Karpas-422 (cell line): ENCODE results near the gene KRT5. TPM values are rescaled to one million over a fixed set of nuclear protein-coding genes. Genes with fewer than 3 reads are reported as not detected.

Source experiments
- DNase-seq: peaks from one replicate; pipeline ENCODE4 v3.0.0-alpha.2; 2015
- H2AFZ ChIP-seq: fragments of 200-600 bp; sonication (generic); 2 replicates; pipeline ENCODE4 v1.6.1; 2014; ENCODE audit warnings: antibody characterized with exemption, low read length, mixed read lengths
- H3K27ac ChIP-seq: fragments of 200-600 bp; sonication (generic); 2 replicates; pipeline ENCODE4 v1.5.1; 2014; ENCODE audit warnings: mild to moderate bottlenecking, low read length, moderate library complexity
- H3K27me3 ChIP-seq: fragments of 200-600 bp; sonication (generic); 2 replicates; pipeline ENCODE4 v1.6.1; 2014; ENCODE audit warnings: low read length, mixed read lengths
- H3K36me3 ChIP-seq: fragments of 200-600 bp; sonication (generic); 2 replicates; pipeline ENCODE4 v1.6.1; 2014; ENCODE audit warnings: low read length, mixed read lengths; ENCODE audit not compliant: insufficient read depth
- H3K4me1 ChIP-seq: fragments of 200-600 bp; sonication (generic); 2 replicates; pipeline ENCODE4 v1.6.1; 2014; ENCODE audit warnings: mild to moderate bottlenecking, low read length, mixed read lengths
- H3K4me2 ChIP-seq: fragments of 200-600 bp; sonication (generic); 2 replicates; pipeline ENCODE4 v1.6.1; 2014; ENCODE audit warnings: low read length, low read depth, mild to moderate bottlenecking; ENCODE audit not compliant: poor library complexity, severe bottlenecking
- H3K4me3 ChIP-seq: fragments of 200-600 bp; sonication (generic); 2 replicates; pipeline ENCODE4 v1.5.1; 2014; ENCODE audit warnings: mild to moderate bottlenecking, antibody characterized with exemption, low read length, mixed read lengths
- H3K79me2 ChIP-seq: fragments of 200-600 bp; sonication (generic); 2 replicates; pipeline ENCODE4 v1.6.1; 2014; ENCODE audit warnings: mild to moderate bottlenecking, low read length, mixed read lengths
- H3K9ac ChIP-seq: fragments of 200-600 bp; sonication (generic); 2 replicates; pipeline ENCODE4 v1.6.0; 2014; ENCODE audit warnings: low read length
- H3K9me2 ChIP-seq: fragments of 200-600 bp; sonication (generic), shearing (Covaris generic); replicated peaks from 2 replicates; pipeline ENCODE4 v1.6.0; 2014; ENCODE audit warnings: mild to moderate bottlenecking, low read length, moderate library complexity; ENCODE audit not compliant: insufficient read depth
- H3K9me3 ChIP-seq: fragments of 300-700, 200-600 bp; sonication (generic); 2 replicates; pipeline ENCODE4 v1.6.1; 2014; ENCODE audit warnings: low read length, mixed read lengths
- H4K20me1 ChIP-seq: fragments of 200-600 bp; sonication (generic); 2 replicates; pipeline ENCODE4 v1.6.1; 2014; ENCODE audit warnings: mild to moderate bottlenecking, antibody characterized with exemption, low read length, low read depth; ENCODE audit not compliant: insufficient read depth
- total RNA-seq: library from RNA; depleted of rRNA; stranded (reverse); fragments of >200 nt; shearing (Covaris generic); gene quantifications from 2 replicates; pipeline ENCODE4 v1.2.3, GENCODE V29; 2014; ENCODE audit warnings: low replicate concordance

Gene KRT5
- total RNA-seq, 1 experiment from 2014 or later = not detected

DNA sequence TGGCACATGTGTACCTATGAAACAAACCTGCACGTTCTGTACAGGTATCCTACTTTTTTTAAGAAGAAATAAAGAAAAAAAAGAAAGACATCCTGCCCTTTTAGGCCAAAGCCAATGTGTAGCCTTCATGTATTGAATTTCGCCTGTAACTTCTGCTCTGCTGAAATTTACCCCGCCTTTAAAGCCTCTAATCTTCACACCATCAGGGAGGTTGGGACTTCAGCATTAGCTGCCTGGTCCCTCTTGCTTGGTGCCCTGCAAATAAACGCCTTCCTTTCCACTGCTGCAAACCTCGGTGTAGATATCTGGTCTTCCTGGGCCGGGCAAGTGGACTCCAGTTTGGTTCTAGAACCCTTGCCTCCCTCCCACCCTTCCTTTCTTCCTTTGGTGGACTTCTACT lies 35.4 kb upstream of the KRT5 start:
- Histone ChIP-seq H2AFZ (no peak overlapping the region), H3K79me2 (no peaks in the 10 kb centered on the region), H3K4me1 (no peaks in the 10 kb centered on the region), H4K20me1 (no peaks in the 10 kb centered on the region), H3K9ac (no peak overlapping the region), H3K9me3 (no peaks in the 10 kb centered on the region), H3K4me3 (no peak overlapping the region), H3K36me3 (no peaks in the 10 kb centered on the region), H3K27ac (no peak overlapping the region), H3K4me2 (no peak overlapping the region), H3K27me3 (no peaks in the 10 kb centered on the region), H3K9me2 (no peaks in the 10 kb centered on the region)
- DNase-seq = no peak

DNA sequence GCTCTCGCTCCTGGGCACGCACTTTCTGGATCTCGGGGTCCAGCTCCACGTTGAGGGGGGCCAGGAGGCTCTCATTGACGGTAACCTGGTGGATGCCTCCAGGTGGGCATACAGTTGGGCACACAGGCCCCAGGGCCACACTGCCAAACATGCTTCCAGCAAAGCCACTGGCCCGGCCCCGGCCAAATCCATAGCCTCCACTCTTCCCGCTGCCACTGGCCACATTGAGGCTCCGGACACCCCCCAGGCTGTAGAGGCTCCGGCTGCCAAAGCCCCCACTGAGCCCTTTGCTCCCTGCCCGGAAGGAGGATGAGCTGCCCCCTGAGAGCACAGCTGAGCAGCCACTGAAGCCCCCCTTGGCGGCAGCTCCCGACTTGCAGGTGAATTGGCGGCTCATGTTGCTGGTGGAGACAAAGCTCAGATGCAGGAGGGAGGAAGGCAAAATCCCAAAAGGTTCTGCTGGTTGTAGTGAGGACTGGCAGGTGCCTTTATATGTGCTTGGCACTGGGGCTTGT lies 32.5 kb upstream of the KRT5 start, which contains the start of gene KRT71:
Gene KRT71 (minus strand): TSS at position 465 of the 515 bp plus-strand sequence. CDS start 68 bp downstream, at position 397.
- Histone ChIP-seq H4K20me1 (no peaks in the 10 kb centered on the region), H2AFZ (no peak within 1 kb of the TSS), H3K9ac (no peak within 1 kb of the TSS), H3K9me2 (no peaks in the 10 kb centered on the region), H3K36me3 (no peaks in the 10 kb centered on the region), H3K4me3 (no peak within 1 kb of the TSS), H3K27me3 (no peaks in the 10 kb centered on the region), H3K4me2 (no peak within 1 kb of the TSS), H3K9me3 (no peaks in the 10 kb centered on the region), H3K27ac (no peak within 1 kb of the TSS), H3K4me1 (no peaks in the 10 kb centered on the region), H3K79me2 (no peaks in the 10 kb centered on the region)
- DNase-seq = no peak

DNA sequence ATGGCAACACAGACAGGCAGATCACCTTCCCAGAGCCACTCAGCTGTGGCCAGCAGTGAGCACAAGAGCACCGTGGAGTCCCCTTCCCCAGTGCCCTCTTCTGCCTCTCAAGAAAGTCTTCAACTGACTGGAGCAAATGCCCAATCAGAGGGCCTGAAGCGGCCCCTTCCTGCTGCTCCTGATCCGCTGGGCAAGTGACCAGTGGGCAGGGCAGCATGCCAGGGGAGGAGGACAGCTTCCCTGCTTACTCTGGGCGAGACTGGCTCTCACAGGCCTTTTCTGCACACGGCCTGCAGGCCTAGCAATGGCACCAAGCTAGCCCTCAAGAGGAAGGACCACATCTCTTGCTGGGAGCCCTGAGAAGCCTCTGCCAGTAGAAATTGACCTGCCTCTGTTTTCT lies 31.9 kb upstream of the KRT5 start:
- H4K20me1 ChIP-seq = no peaks in the 10 kb centered on the region
- no peak for DNase-seq
- no peaks in the 10 kb centered on the region for H3K27me3 ChIP-seq
- H3K79me2 ChIP-seq = no peaks in the 10 kb centered on the region
- H3K9me3 ChIP-seq = no peaks in the 10 kb centered on the region
- H2AFZ ChIP-seq = no peak overlapping the region
- H3K36me3 ChIP-seq = no peaks in the 10 kb centered on the region
- no peak overlapping the region for H3K9ac ChIP-seq
- H3K9me2 ChIP-seq = no peaks in the 10 kb centered on the region
- H3K4me3 ChIP-seq = no peak overlapping the region
- no peak overlapping the region for H3K4me2 ChIP-seq
- no peaks in the 10 kb centered on the region for H3K4me1 ChIP-seq
- H3K27ac ChIP-seq = no peak overlapping the region

DNA sequence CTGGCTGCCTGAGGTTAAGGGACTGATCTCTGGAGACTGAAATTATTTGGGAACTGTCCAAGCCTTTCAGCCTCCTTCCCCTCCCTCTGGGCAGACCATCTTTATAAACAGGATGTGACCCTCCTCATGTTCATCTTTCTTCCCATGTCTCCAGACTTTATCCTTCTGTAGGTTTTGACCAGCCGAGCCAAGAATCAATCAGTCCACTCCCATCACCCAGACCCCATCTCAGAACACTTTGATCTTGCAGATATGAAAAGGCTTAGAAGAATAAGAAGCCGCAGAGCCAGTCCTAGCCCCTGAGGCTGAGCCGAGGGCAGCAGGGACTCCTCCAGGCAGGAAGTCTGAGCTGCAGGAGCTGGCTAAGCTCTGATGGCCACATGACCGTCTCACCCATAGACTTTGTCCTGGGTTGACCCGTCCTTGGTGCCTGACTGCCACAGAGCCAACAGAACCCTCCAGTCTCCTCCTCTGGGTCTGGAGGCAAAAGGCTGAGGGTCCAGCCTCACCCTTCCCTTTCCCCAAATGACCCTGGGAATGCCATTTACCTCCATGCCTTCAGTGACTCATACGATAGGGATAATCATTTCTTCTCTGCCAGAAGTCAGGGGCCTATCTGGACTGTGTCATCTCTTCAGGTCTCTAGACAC lies 31.1 kb upstream of the KRT5 start:
- Histone ChIP-seq H2AFZ (no peak overlapping the region), H3K36me3 (no peaks in the 10 kb centered on the region), H3K4me1 (no peaks in the 10 kb centered on the region), H3K9ac (no peak overlapping the region), H3K9me3 (no peaks in the 10 kb centered on the region), H4K20me1 (no peaks in the 10 kb centered on the region), H3K79me2 (no peaks in the 10 kb centered on the region), H3K4me2 (no peak overlapping the region), H3K27me3 (no peaks in the 10 kb centered on the region), H3K4me3 (no peak overlapping the region), H3K9me2 (no peaks in the 10 kb centered on the region), H3K27ac (no peak overlapping the region)
- DNase-seq = no peak

DNA sequence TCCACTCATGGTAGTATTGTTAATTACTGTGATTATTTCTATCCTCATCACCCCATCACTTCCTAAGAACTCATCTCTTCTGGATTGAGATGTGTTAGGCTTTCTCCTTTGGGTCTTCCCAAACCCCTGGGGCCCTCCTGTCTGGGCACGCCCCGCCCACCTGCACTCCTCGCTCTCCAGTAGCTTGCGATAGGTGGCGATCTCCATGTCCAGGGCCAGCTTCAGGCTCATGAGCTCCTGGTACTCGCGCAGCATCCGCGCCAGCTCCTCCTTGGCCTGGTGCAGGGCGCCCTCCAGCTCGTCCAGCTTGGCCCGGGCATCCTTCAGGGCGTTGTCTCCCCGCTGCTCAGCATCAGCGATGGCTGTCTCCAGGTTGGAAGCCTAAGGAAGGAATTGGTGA lies 25.9 kb upstream of the KRT5 start:
- no peak for DNase-seq
- no peaks in the 10 kb centered on the region for H3K9me3 ChIP-seq
- H3K27ac ChIP-seq = no peak overlapping the region
- H3K4me2 ChIP-seq = no peak overlapping the region
- no peaks in the 10 kb centered on the region for H3K79me2 ChIP-seq
- no peak overlapping the region for H2AFZ ChIP-seq
- no peaks in the 10 kb centered on the region for H3K36me3 ChIP-seq
- H3K4me3 ChIP-seq = no peak overlapping the region
- no peaks in the 10 kb centered on the region for H3K27me3 ChIP-seq
- no peaks in the 10 kb centered on the region for H3K9me2 ChIP-seq
- H4K20me1 ChIP-seq = no peaks in the 10 kb centered on the region
- no peak overlapping the region for H3K9ac ChIP-seq
- no peaks in the 10 kb centered on the region for H3K4me1 ChIP-seq

DNA sequence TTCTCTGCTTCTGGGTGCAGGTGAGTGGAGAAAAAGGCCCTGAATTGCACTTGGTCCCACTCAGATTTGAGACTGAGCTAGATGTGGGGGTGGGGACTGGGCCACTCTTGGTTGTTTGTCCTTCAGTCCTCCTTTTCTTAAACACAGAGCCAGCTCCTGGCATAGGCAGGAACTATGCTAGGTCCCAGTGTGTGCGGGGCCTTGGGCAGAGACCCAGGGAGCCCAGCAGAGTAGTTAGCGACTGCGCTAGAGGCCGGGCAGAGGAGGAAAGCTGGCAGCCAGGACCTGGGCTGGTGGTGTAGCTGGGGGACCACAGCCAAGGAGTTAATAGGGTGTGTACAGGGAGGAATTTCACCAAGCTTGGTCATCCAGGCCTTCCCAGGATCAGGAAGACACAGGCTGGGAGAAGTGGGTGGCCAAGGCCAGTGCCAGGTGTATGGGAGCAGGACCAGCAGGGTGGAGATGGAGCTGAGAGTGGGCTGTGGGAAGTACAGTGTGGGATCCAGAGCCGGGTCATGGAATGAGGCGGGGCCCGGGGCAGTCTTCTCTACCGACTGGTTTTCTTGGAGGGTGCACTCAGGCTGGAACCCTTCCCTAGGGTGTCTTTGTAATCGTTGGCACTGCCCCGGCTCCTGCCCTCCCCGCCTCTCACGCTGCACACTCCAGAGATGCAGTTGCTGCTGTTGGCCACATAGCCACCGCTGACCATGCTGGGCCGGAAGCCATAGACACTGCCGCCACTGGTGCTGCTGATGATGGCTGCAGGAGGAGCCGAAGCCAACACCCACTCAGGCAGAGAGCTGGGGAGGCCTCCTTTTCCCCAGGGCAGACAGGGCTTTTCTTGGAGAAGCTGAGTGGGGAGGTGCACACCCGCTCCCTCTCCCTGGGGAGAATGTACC lies 24.0 kb upstream of the KRT5 start:
- no peak overlapping the region for H3K27ac ChIP-seq
- H3K79me2 ChIP-seq = no peaks in the 10 kb centered on the region
- no peaks in the 10 kb centered on the region for H3K4me1 ChIP-seq
- H3K36me3 ChIP-seq = no peaks in the 10 kb centered on the region
- no peaks in the 10 kb centered on the region for H3K9me3 ChIP-seq
- no peaks in the 10 kb centered on the region for H3K27me3 ChIP-seq
- no peak for DNase-seq
- no peaks in the 10 kb centered on the region for H3K9me2 ChIP-seq
- H2AFZ ChIP-seq = no peak overlapping the region
- no peak overlapping the region for H3K4me2 ChIP-seq
- no peak overlapping the region for H3K9ac ChIP-seq
- H3K4me3 ChIP-seq = no peak overlapping the region
- H4K20me1 ChIP-seq = no peaks in the 10 kb centered on the region

DNA sequence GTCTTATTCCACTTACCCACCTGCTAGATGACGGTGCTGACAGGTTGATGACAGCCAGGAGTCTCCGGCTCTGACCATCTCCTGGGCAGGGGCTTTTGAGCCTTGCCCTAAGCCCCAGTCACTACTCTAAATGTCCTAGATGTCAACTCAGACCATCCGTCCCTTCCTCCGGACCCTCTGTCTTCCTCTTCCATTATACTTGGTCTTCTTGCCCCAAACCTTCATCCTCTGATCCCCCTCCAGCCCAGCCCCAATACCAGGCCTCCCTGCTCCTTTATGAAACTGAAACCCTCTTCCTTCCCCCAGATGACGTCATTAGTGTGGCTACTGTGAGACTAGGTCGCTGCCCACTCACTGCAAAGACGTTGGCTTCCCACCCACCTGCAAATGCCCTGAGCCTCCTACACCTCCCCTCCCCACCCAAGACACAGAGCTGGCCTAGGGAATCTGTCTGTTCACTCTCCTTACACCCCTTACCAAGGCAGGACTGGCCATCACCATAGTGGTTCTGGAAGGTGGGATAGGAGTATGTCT lies 22.7 kb upstream of the KRT5 start:
- H3K27me3 ChIP-seq = no peaks in the 10 kb centered on the region
- H3K4me2 ChIP-seq = no peak overlapping the region
- H3K79me2 ChIP-seq = no peaks in the 10 kb centered on the region
- no peaks in the 10 kb centered on the region for H3K36me3 ChIP-seq
- no peak for DNase-seq
- no peak overlapping the region for H3K27ac ChIP-seq
- H3K4me1 ChIP-seq = no peaks in the 10 kb centered on the region
- H3K9me3 ChIP-seq = no peaks in the 10 kb centered on the region
- H4K20me1 ChIP-seq = no peaks in the 10 kb centered on the region
- no peaks in the 10 kb centered on the region for H3K9me2 ChIP-seq
- H3K4me3 ChIP-seq = no peak overlapping the region
- H3K9ac ChIP-seq = no peak overlapping the region
- no peak overlapping the region for H2AFZ ChIP-seq

DNA sequence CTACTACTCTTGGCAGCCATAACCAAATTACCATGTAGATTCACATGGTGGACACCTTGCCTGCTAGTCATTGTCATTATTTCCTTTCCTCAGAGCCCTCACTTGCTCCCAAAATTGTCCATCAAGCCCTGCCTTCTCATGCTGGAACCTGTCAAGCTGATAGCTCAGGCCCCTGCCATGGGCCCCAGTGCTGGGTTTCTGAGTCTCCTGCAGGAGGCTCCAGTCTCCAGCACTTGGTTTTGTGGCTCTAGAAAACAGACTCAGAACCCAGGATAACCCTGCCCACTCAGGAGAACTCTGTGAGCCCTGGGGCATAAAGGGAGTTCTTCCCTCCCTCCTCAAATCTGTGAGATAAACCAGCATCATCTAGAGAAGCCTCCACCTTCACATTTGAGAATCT lies 22.0 kb upstream of the KRT5 start:
- H4K20me1 ChIP-seq = no peaks in the 10 kb centered on the region
- no peak for DNase-seq
- no peak overlapping the region for H3K27ac ChIP-seq
- no peaks in the 10 kb centered on the region for H3K4me1 ChIP-seq
- no peak overlapping the region for H3K9ac ChIP-seq
- H3K27me3 ChIP-seq = no peaks in the 10 kb centered on the region
- H2AFZ ChIP-seq = no peak overlapping the region
- no peaks in the 10 kb centered on the region for H3K9me3 ChIP-seq
- no peaks in the 10 kb centered on the region for H3K79me2 ChIP-seq
- no peak overlapping the region for H3K4me2 ChIP-seq
- no peak overlapping the region for H3K4me3 ChIP-seq
- no peaks in the 10 kb centered on the region for H3K36me3 ChIP-seq
- H3K9me2 ChIP-seq = no peaks in the 10 kb centered on the region
